GDM1 (cell line): ENCODE measurements around the gene INTS15.
A peak's percentile ranks its signal among the peaks of the same experiment; 100 is the strongest.
"Not testable (repeated sequence)": the region's sequence is repeated elsewhere in the genome, so short reads cannot be mapped to it uniquely, and the experiment has no call there.

Source experiments
- DNase-seq: peaks from one replicate; lab custom pipeline; 2025; lab: John Stamatoyannopoulos, UW

Gene INTS15

DNA sequence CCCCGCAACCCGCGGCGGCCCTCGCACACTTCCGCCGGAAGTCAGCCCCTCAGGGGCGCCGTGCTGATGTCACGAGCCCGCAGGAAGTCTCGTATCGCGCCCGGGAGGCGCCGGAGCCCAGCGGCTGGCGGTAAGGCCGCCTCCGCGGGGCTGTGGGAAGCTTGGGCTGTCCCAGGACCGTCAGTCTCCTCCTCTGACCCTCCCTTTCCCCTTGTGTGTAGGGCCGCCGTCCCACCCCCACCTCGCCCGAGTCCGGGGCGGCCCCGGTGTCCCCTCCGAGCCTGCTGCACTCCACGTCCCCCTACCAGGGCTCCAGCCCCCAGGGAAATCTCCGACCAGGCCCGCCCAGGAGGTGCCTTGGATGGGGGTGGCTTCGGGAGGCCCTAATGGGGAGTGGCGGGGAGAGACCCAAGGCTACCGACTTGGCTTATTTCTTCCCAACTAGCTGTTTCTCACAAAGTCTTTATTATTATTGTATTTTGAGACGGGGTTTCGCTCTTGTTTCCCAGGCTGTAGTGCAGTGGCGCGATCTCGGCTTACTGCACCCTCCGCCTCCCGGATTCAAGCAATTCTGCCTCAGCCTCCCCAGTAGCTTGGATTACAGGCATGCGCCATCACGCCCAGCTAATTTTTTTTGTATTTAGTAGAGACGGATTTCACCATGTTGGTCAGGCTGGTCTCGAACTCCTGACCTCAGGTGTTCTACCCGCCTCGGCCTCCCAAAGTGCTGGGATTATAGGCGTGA lies 12.3 kb upstream of the INTS15 start, which contains the start of gene ZDHHC4:
TSS of gene ZDHHC4 (plus strand) at position 86 of the 745 bp plus-strand sequence. CDS start 3,108 bp downstream, outside the sequence.
- DNase-seq: peak; percentile 88

- no peak for DNase-seq
These were observed 11.4 kb upstream of the INTS15 start for GRCh38 chr7:6578114-6579084.

DNA sequence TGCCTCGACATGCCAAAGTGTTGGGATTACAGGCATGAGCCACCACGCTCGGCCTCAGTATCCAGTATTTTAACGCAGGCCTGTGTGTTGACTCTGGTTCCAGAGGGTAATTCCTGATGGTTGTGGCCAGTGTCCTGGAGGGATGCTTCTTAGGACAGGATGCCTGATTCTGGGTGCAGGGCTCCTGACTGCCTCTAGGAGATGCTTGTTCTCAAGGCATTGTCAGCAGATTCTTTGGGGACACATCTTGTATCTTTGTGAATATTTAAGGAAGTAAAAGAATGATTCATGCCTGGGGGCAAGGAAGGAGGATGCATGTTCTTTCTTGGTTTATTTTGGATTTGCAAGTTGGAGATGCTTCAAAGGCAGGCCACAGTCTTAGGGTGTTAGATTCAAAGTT lies 10.4 kb upstream of the INTS15 start:
- DNase-seq: peak; percentile 11

GRCh38 chr7:6585746-6586432 lies 3.9 kb upstream of the INTS15 start:
- not testable (repeated sequence) for DNase-seq

GRCh38 chr7:6588566-6588965 lies 1.3 kb upstream of the INTS15 start:
- no peak for DNase-seq

DNA sequence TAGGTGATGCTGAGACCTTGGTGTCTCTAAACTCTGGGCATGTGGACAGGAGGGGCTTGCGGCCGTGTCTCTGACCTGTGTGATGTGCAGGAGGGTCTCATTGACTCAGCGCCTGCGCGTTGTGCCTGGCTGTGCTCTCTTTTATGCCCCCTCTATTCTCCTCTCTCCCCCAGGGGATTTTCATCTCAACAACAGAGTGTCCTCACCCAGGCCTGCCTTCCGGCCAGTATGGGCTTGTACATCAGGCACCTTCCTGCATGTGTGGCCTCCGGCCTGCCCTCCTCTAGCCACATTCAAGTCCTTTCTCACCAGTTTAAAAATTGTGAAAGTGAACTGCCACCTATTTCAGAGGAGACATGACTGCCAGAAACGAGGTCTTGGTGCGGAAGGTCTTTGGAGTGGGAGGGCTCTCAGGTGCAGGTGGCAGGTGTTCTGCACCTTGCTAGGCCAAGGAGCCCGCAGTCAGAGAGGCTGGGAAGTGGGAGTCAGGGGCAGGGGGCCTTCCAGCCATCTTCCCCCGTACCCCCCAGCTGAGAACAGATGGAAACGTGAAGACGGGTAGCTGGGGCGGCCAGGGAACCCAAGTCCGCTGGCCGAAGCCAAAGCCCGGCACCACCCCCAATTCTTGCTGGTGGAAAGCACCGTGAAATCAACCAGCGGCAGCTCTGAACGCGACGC lies 531 bp upstream of the INTS15 start:
- DNase-seq: no peak

GRCh38 chr7:6590645-6591110 lies 857 bp downstream of the INTS15 start:
- DNase-seq: no peak

- DNase-seq: no peak
These were observed 10.3 kb downstream of the INTS15 start for GRCh38 chr7:6600093-6600492.

- no peak for DNase-seq
These were observed 14.6 kb downstream of the INTS15 start for GRCh38 chr7:6604458-6604857.

GRCh38 chr7:6606866-6607583 lies 17.2 kb downstream of the INTS15 start:
- no peak for DNase-seq

DNA sequence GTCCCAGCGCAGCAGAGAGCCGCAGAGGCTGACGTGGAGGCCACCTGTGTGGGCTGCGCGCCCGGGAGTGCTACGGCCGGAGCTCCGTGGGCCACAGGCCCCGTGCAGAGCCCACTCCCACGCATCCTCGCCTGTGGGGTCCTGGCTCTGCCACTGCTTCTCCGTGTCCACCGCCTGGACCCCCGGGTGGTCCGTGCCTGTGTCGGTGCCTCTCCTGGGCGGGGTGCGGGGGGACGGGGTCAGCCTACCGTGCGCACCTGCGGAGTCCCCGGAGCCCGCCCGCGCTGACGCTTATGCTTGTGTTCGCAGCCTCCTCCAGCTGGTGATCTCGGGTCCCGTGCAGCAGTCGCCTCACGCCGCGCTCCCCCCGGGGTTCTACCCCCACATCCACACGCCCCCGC lies 17.8 kb downstream of the INTS15 start:
- no peak for DNase-seq

- DNase-seq: no peak
These were observed 18.3 kb downstream of the INTS15 start for GRCh38 chr7:6608081-6608480.

- no peak for DNase-seq
These were observed 19.0 kb downstream of the INTS15 start for GRCh38 chr7:6608794-6609193.

GRCh38 chr7:6612819-6613218 lies 23.0 kb downstream of the INTS15 start:
- DNase-seq: no peak

DNA sequence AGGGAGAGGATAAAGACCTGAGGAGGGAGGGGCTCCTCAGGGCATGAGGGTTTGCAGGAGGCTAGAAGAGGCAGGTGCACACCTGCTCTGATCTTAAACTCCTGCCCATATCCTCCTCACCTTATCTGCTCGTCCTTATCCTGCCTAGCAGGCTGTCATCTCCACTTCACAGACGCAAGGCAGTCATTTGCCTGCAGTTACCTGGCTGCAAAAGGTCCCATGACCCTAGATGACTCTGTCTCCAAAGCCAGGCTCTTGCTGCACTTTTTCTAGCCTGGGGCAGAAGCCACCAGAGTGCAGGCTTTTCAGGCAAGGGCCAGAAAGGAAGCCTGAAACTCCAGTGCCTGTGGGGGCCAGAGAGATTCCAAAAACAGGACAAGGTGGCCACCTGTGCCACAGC lies 23.9 kb downstream of the INTS15 start:
- DNase-seq: no peak

- DNase-seq: no peak
These were observed 25.3 kb downstream of the INTS15 start, which contains the start of gene ZNF853 for GRCh38 chr7:6614953-6615722. TSS of gene ZNF853 (plus strand) at chr7:6615610. CDS start at chr7:6616175, 565 bp downstream.

GRCh38 chr7:6615723-6616555 lies 26.1 kb downstream of the INTS15 start:
- no peak for DNase-seq

DNA sequence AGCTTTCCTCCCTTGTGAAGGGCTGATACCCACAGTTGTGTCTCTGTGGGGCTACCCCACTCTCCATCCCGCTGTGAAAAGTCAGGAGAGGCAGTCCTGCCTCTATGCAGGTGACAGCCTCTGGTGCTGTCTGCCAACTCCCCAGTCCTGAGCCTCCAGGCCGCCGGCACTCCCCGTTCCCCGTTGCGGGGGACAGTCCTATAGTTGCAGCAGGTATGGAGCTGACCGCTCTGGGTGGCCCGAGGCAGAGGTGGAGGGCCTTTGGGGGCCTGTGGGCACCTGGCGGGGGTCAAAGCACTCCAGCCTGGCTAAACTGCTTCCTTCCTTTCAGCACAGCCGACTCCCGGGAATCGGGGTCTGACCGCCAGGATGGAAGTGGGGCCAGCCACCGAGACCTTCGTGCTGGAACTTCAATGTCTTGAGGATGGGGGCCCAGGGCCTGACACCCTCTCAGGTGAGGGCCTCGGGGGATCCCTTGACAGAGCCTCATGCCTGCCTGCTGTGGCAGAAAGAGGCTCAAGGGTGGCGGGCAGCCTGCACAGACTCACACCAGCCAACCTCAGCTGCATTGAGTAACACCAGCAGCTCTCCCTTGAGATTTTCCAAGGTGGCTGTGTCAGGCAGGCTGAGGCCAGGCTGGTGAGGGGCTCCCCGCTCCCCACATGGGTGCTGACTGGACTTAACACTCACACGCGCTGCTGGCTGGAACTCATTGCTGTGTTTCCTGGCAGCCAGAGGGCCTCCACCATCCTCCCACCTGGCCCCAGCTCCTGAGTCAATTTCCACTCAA lies 27.2 kb downstream of the INTS15 start:
- DNase-seq: no peak
